Measurements from ENCODE around the gene NBAS.

Gene NBAS

GRCh38 chr2:15284614-15285013, 276.5 kb downstream of the NBAS start:
- no peaks in the 10 kb centered on the region for H3K36me3 ChIP-seq (ENCODE audit: control insufficient read depth in 2 of 2, insufficient read depth in 1 of 2, low read length in 2 of 2)

GRCh38 chr2:15281681-15282080, 279.5 kb downstream of the NBAS start:
- ChIA-PET CTCF (no interaction called here), POLR2A (no interaction called here)
- no peak overlapping the region for H3K27ac ChIP-seq (ENCODE audit: extremely low read depth, low read depth, low read length)
- TF ChIP-seq ZNF521 (tag by site-specific recombination; IDR thresholded peaks at IDR 0.05), result no peak
- TF ChIP-seq ZBTB20 (tag by site-specific recombination; IDR thresholded peaks at IDR 0.05), result no peak
- TF ChIP-seq ZNF266 (tag by site-specific recombination; IDR thresholded peaks at IDR 0.05; ENCODE audit: low read depth), result no peak
- TF ChIP-seq YY1 (tag by site-specific recombination; IDR thresholded peaks at IDR 0.05), result no peak
- TF ChIP-seq ZNF549 (tag by site-specific recombination; IDR thresholded peaks at IDR 0.05), result no peak
- no peak for TF ChIP-seq KLF17 (tag by site-specific recombination; IDR thresholded peaks at IDR 0.05)
- no peak for TF ChIP-seq ZBTB21 (tag by site-specific recombination; IDR thresholded peaks at IDR 0.05)
- TF ChIP-seq GFI1B (tag by site-specific recombination; IDR thresholded peaks at IDR 0.05), result no peak
- TF ChIP-seq ZNF23 (tag by site-specific recombination; IDR thresholded peaks at IDR 0.05; ENCODE audit: borderline replicate concordance), result no peak
- no peak for TF ChIP-seq ZNF121 (tag by site-specific recombination; IDR thresholded peaks at IDR 0.05)
- no peak for TF ChIP-seq GLI2 (tag by site-specific recombination; IDR thresholded peaks at IDR 0.05; ENCODE audit: borderline replicate concordance, low read depth)
- no peak for TF ChIP-seq ZBTB1 (tag by site-specific recombination; IDR thresholded peaks at IDR 0.05)
- no peak for TF ChIP-seq ZFP37 (tag by site-specific recombination; IDR thresholded peaks at IDR 0.05)
- TF ChIP-seq ZNF239 (tag by site-specific recombination; IDR thresholded peaks at IDR 0.05), result no peak
- no peak for TF ChIP-seq ZNF335 (tag by site-specific recombination; conservative IDR thresholded peaks at IDR 0.05)
- no peak for TF ChIP-seq ZNF645 (tag by site-specific recombination; IDR thresholded peaks at IDR 0.05)
- no peak for TF ChIP-seq INSM2 (tag by site-specific recombination; IDR thresholded peaks at IDR 0.05)
- TF ChIP-seq ELK4 (IDR thresholded peaks at IDR 0.05; ENCODE audit: borderline replicate concordance, low read depth, low read length), result no peak
- TF ChIP-seq ZNF529 (tag by site-specific recombination; IDR thresholded peaks at IDR 0.05; ENCODE audit: insufficient replicate concordance), result no peak
- no peaks in the 10 kb centered on the region for H3K9me3 ChIP-seq (ENCODE audit: control insufficient read depth, insufficient read depth, low read depth, low read length)
- no peaks in the 10 kb centered on the region for H3K4me1 ChIP-seq (ENCODE audit: control insufficient read depth, insufficient read depth, low read length)
- no peak overlapping the region for H3K4me3 ChIP-seq (ENCODE audit: low read depth, low read length)
- no peaks in the 10 kb centered on the region for H3K36me3 ChIP-seq (ENCODE audit: control insufficient read depth in 2 of 2, insufficient read depth in 1 of 2, low read length in 2 of 2)

More at GRCh38 chr2:15284614-15285013, 276.5 kb downstream of the NBAS start:
- CTCF ChIA-PET, result no interaction called here
- POLR2A ChIA-PET, result no interaction called here
- Histone ChIP-seq H3K4me3 (ENCODE audit: low read depth, low read length) (no peak overlapping the region), H3K27ac (ENCODE audit: extremely low read depth, low read depth, low read length) (no peak overlapping the region), H3K4me1 (ENCODE audit: control insufficient read depth, insufficient read depth, low read length) (no peaks in the 10 kb centered on the region), H3K9me3 (ENCODE audit: control insufficient read depth, insufficient read depth, low read depth, low read length) (no peaks in the 10 kb centered on the region)
- no peak for TF ChIP-seq ZNF221 (tag by site-specific recombination; IDR thresholded peaks at IDR 0.05; ENCODE audit: borderline replicate concordance)
- no peak for TF ChIP-seq ZNF621 (tag by site-specific recombination; IDR thresholded peaks at IDR 0.05)
- no peak for TF ChIP-seq ZFP3 (tag by site-specific recombination; IDR thresholded peaks at IDR 0.05; ENCODE audit: low read depth)
- no peak for TF ChIP-seq ZNF510 (tag by site-specific recombination; IDR thresholded peaks at IDR 0.05; ENCODE audit: insufficient replicate concordance)
- no peak for TF ChIP-seq ZNF354C (tag by site-specific recombination; IDR thresholded peaks at IDR 0.05; ENCODE audit: borderline replicate concordance, low read depth)
